T1000 (cell line): Measurements from ENCODE around the gene GRIK4.

Experiments
- DNase-seq: peaks from one replicate; lab custom pipeline; 2025; ENCODE audit warnings: mixed read lengths; lab: John Stamatoyannopoulos, UW

The GRIK4 gene

GRCh38 chr11:120509346-120510053 lies 2.0 kb upstream of the GRIK4 start:
- DNase-seq = no peak

GRCh38 chr11:120510406-120511115 lies 987 bp upstream of the GRIK4 start:
- no peak for DNase-seq

GRCh38 chr11:120511820-120512738 lies 531 bp downstream of the GRIK4 start:
- DNase-seq = no peak

- no peak for DNase-seq
These were observed 1.3 kb downstream of the GRIK4 start for GRCh38 chr11:120512739-120513435.

GRCh38 chr11:120513436-120514315 lies 2.1 kb downstream of the GRIK4 start:
- no peak for DNase-seq

- no peak for DNase-seq
These were observed 3.1 kb downstream of the GRIK4 start for GRCh38 chr11:120514541-120515121.

- no peak for DNase-seq
These were observed 3.7 kb downstream of the GRIK4 start for GRCh38 chr11:120515186-120515723.

- DNase-seq = no peak
These were observed 5.2 kb downstream of the GRIK4 start for GRCh38 chr11:120516461-120517389.

GRCh38 chr11:120517390-120517761 lies 5.8 kb downstream of the GRIK4 start:
- DNase-seq = peak; percentile 40

GRCh38 chr11:120517801-120518291 lies 6.3 kb downstream of the GRIK4 start:
- no peak for DNase-seq

- no peak for DNase-seq
These were observed 6.8 kb downstream of the GRIK4 start for GRCh38 chr11:120518356-120518755.

GRCh38 chr11:120519474-120519873 lies 7.9 kb downstream of the GRIK4 start:
- no peak for DNase-seq

- no peak for DNase-seq
These were observed 8.7 kb downstream of the GRIK4 start for GRCh38 chr11:120520091-120520822.

- no peak for DNase-seq
These were observed 9.6 kb downstream of the GRIK4 start for GRCh38 chr11:120521176-120521575.

GRCh38 chr11:120522021-120522420 lies 10.5 kb downstream of the GRIK4 start:
- DNase-seq = no peak

- DNase-seq = no peak
These were observed 11.2 kb downstream of the GRIK4 start for GRCh38 chr11:120522736-120523135.

- no peak for DNase-seq
These were observed 11.6 kb downstream of the GRIK4 start for GRCh38 chr11:120523196-120523595.

GRCh38 chr11:120524536-120525085 lies 13.1 kb downstream of the GRIK4 start:
- DNase-seq = no peak
